Trophoblast cell (in vitro differentiated cells and primary cell): Measurements from ENCODE around the gene SKI.

Experiments
- DNase-seq, 2 donors: peaks; one replicate each; pipeline ENCODE4 v3.0.0-alpha.2; 2016
- H2AFZ ChIP-seq: 2 replicates; pipeline ENCODE4 v1.6.1; 2013; ENCODE audit warnings: low read length, moderate library complexity, mild to moderate bottlenecking; ENCODE audit not compliant: insufficient read depth, poor library complexity
- H2AK5ac ChIP-seq: 2 replicates; pipeline ENCODE4 v1.6.1; 2013; ENCODE audit warnings: mild to moderate bottlenecking, low read length
- H2BK120ac ChIP-seq: 2 replicates; pipeline ENCODE4 v1.6.1; 2013; ENCODE audit warnings: low read length, mild to moderate bottlenecking, moderate library complexity; ENCODE audit not compliant: insufficient read depth, poor library complexity
- H2BK12ac ChIP-seq: 2 replicates; pipeline ENCODE4 v1.6.1; 2013; ENCODE audit warnings: mild to moderate bottlenecking, low read length, moderate library complexity
- H2BK5ac ChIP-seq: 2 replicates; pipeline ENCODE4 v1.6.1; 2013; ENCODE audit warnings: low read length, low read depth, moderate library complexity, mild to moderate bottlenecking; ENCODE audit not compliant: poor library complexity
- H3K14ac ChIP-seq: 2 replicates; pipeline ENCODE4 v1.6.1; 2013; ENCODE audit warnings: mild to moderate bottlenecking, low read length
- H3K18ac ChIP-seq: 2 replicates; pipeline ENCODE4 v1.6.1; 2013; ENCODE audit warnings: mild to moderate bottlenecking, low read length
- H3K23ac ChIP-seq: 2 replicates; pipeline ENCODE4 v1.6.1; 2013; ENCODE audit warnings: low read length
- H3K27ac ChIP-seq: 2 replicates; pipeline ENCODE4 v1.5.1; 2013; ENCODE audit warnings: low read depth, mild to moderate bottlenecking, inconsistent platforms, low read length, moderate library complexity
- H3K27me3 ChIP-seq: 2 replicates; pipeline ENCODE4 v1.6.1; 2013; ENCODE audit warnings: inconsistent platforms, mild to moderate bottlenecking, low read length, moderate library complexity; ENCODE audit not compliant: insufficient read depth
- H3K36me3 ChIP-seq, 2 experiments: 1 replicate in 1 of 2; 2 replicates in 1 of 2; pipeline ENCODE4 v1.6.1; 2013; ENCODE audit warnings: low read length in 2 of 2, mild to moderate bottlenecking in 2 of 2, moderate library complexity in 1 of 2; ENCODE audit not compliant: insufficient read depth in 2 of 2, control insufficient read depth in 1 of 2
- H3K4ac ChIP-seq: 2 replicates; pipeline ENCODE4 v1.6.1; 2013; ENCODE audit warnings: low read depth, mild to moderate bottlenecking, low read length, moderate library complexity
- H3K4me1 ChIP-seq, 2 experiments: 1 replicate in 1 of 2; 2 replicates in 1 of 2; pipeline ENCODE4 v1.6.1; 2013; ENCODE audit warnings: low read length in 2 of 2, mild to moderate bottlenecking in 2 of 2, moderate library complexity in 1 of 2; ENCODE audit not compliant: insufficient read depth in 2 of 2, control insufficient read depth in 1 of 2
- H3K4me2 ChIP-seq: 2 replicates; pipeline ENCODE4 v1.6.1; 2013; ENCODE audit warnings: inconsistent platforms, mild to moderate bottlenecking, low read length, moderate library complexity
- H3K4me3 ChIP-seq: 2 replicates; pipeline ENCODE4 v1.5.1; 2013; ENCODE audit warnings: mild to moderate bottlenecking, low read depth, low read length, inconsistent platforms
- H3K79me1 ChIP-seq: one replicate; pipeline ENCODE4 v1.6.1; 2013; ENCODE audit warnings: low read length
- H3K79me2 ChIP-seq: 2 replicates; pipeline ENCODE4 v1.6.1; 2013; ENCODE audit warnings: low read length, mild to moderate bottlenecking; ENCODE audit not compliant: control insufficient read depth, insufficient read depth, poor library complexity
- H3K9ac ChIP-seq: 2 replicates; pipeline ENCODE4 v1.6.1; 2013; ENCODE audit warnings: mild to moderate bottlenecking, low read length
- H3K9me3 ChIP-seq: 2 replicates; pipeline ENCODE4 v1.6.1; 2013; ENCODE audit warnings: low read depth, mild to moderate bottlenecking, control low read depth, inconsistent platforms, low read length; ENCODE audit not compliant: insufficient read depth
- H4K12ac ChIP-seq: 2 replicates; pipeline ENCODE4 v1.6.1; 2013; ENCODE audit warnings: low read depth, mild to moderate bottlenecking, low read length, moderate library complexity
- H4K8ac ChIP-seq: 2 replicates; pipeline ENCODE4 v1.6.1; 2013; ENCODE audit warnings: low read depth, mild to moderate bottlenecking, low read length, moderate library complexity
- H4K91ac ChIP-seq: one replicate; pipeline ENCODE4 v1.6.1; 2013; ENCODE audit warnings: low read depth, mild to moderate bottlenecking, low read length, moderate library complexity
- WGBS: extraction: QIAGEN DNeasy Blood & Tissue Kit; methylation state at CpG from one replicate; pipeline ENCODE4 v1.1.7; 2013; ENCODE audit warnings: missing lambda C conversion rate; ENCODE audit not compliant: insufficient read length, insufficient coverage; ENCODE audit errors: extremely low coverage; 5-methylcytosine and 5-hydroxymethylcytosine counted together

SKI gene

GRCh38 chr1:2216767-2217058 is 11.4 kb upstream of the SKI start:
- WGBS, result no CpG with 5 or more reads among the region's 7 CpGs
- H4K12ac ChIP-seq, result no peak overlapping the region
- H3K9me3 ChIP-seq, result peaks cover 2% of the 10 kb centered on the region
- no peak overlapping the region for H2AK5ac ChIP-seq
- peaks cover 23 to 24% of the 10 kb centered on the region in 2 experiments for H3K4me1 ChIP-seq
- H3K4me2 ChIP-seq, result no peak overlapping the region
- H3K79me2 ChIP-seq, result peaks cover 12% of the 10 kb centered on the region
- no peak overlapping the region for H3K23ac ChIP-seq
- no peak overlapping the region for H3K27ac ChIP-seq
- H3K9ac ChIP-seq, result no peak overlapping the region
- no peaks in the 10 kb centered on the region for H3K36me3 ChIP-seq
- H3K4ac ChIP-seq, result no peak overlapping the region
- H2BK5ac ChIP-seq, result no peak overlapping the region
- H2BK120ac ChIP-seq, result no peak overlapping the region
- H3K79me1 ChIP-seq, result peaks cover 16% of the 10 kb centered on the region
- H3K18ac ChIP-seq, result no peak overlapping the region
- H4K91ac ChIP-seq, result no peak overlapping the region
- DNase-seq, result no peak
- no peak overlapping the region for H2AFZ ChIP-seq
- H4K8ac ChIP-seq, result no peak overlapping the region
- H3K14ac ChIP-seq, result no peak overlapping the region
- no peaks in the 10 kb centered on the region for H3K27me3 ChIP-seq
- no peak overlapping the region for H3K4me3 ChIP-seq
- no peak overlapping the region for H2BK12ac ChIP-seq

- Histone ChIP-seq H3K4me3 (no peak overlapping the region), H3K18ac (no peak overlapping the region), H3K79me1 (no peaks in the 10 kb centered on the region), H3K9me3 (peaks cover 3% of the 10 kb centered on the region), H3K4me2 (no peak overlapping the region), H3K9ac (no peak overlapping the region), H3K79me2 (no peaks in the 10 kb centered on the region), H2BK120ac (no peak overlapping the region), H2BK12ac (no peak overlapping the region), H3K4me1 (peaks cover under 1% of the 10 kb centered on the region in 2 experiments), H3K4ac (no peak overlapping the region), H2BK5ac (no peak overlapping the region), H3K27ac (no peak overlapping the region), H2AK5ac (no peak overlapping the region), H3K23ac (no peak overlapping the region), H4K91ac (no peak overlapping the region), H3K36me3 (no peaks in the 10 kb centered on the region), H4K8ac (no peak overlapping the region), H2AFZ (no peak overlapping the region), H3K14ac (no peak overlapping the region), H3K27me3 (no peaks in the 10 kb centered on the region), H4K12ac (no peak overlapping the region)
- no peak for DNase-seq
- WGBS, result no CpG with 5 or more reads among the region's 3 CpGs
These were observed 6.8 kb upstream of the SKI start for GRCh38 chr1:2221271-2221670.

DNA sequence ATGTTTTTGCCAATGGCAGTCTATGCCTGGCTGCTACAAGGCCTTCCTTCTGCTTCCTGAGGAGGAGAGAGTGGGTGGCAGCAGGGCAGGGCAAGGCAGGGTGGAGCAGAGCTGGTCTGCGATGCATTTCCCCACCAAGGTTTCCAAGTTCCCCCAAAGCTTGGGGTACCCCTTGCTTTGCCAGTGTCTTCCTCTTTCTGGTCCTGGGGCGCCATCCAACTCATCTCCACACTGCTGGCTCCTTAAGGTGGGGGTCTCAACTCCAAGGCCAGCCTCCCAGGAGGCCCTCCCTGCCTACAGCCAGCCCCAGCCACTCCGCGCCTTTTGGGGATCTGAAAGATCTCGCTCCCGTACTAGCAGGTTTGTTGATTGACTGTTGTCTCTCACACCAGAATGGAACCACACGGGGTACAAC is 3.9 kb upstream of the SKI start:
- H3K79me1 ChIP-seq, result peaks cover 9% of the 10 kb centered on the region
- H4K12ac ChIP-seq, result no peak overlapping the region
- H3K9me3 ChIP-seq, result peaks cover 3% of the 10 kb centered on the region
- WGBS, result no CpG with 5 or more reads among the region's 7 CpGs
- no peak overlapping the region for H2AFZ ChIP-seq
- peaks cover 7% of the 10 kb centered on the region in 2 experiments for H3K4me1 ChIP-seq
- no peak overlapping the region for H2AK5ac ChIP-seq
- no peaks in the 10 kb centered on the region for H3K27me3 ChIP-seq
- no peak overlapping the region for H4K91ac ChIP-seq
- no peak overlapping the region for H3K14ac ChIP-seq
- H3K36me3 ChIP-seq, result no peaks in the 10 kb centered on the region
- no peak overlapping the region for H2BK12ac ChIP-seq
- H3K4me3 ChIP-seq, result no peak overlapping the region
- no peak overlapping the region for H3K23ac ChIP-seq
- no peak overlapping the region for H4K8ac ChIP-seq
- no peak overlapping the region for H2BK120ac ChIP-seq
- no peak for DNase-seq
- H3K79me2 ChIP-seq, result peaks cover 15% of the 10 kb centered on the region
- no peak overlapping the region for H2BK5ac ChIP-seq
- H3K27ac ChIP-seq, result no peak overlapping the region
- H3K4me2 ChIP-seq, result no peak overlapping the region
- no peak overlapping the region for H3K9ac ChIP-seq
- no peak overlapping the region for H3K4ac ChIP-seq
- H3K18ac ChIP-seq, result no peak overlapping the region

GRCh38 chr1:2224631-2225428 is 3.3 kb upstream of the SKI start:
- no peaks in the 10 kb centered on the region for H3K27me3 ChIP-seq
- no peak overlapping the region for H3K4me3 ChIP-seq
- no peak overlapping the region for H2BK12ac ChIP-seq
- no peak overlapping the region for H3K9ac ChIP-seq
- no peak overlapping the region for H2AK5ac ChIP-seq
- H3K4me2 ChIP-seq, result no peak overlapping the region
- peaks cover 3% of the 10 kb centered on the region for H3K9me3 ChIP-seq
- no CpG with 5 or more reads among the region's 18 CpGs for whole genome bisulfite sequencing
- DNase-seq, result no peak
- no peak overlapping the region for H4K91ac ChIP-seq
- no peak overlapping the region for H4K12ac ChIP-seq
- peaks cover 14% of the 10 kb centered on the region for H3K79me1 ChIP-seq
- no peak overlapping the region for H3K18ac ChIP-seq
- H2BK120ac ChIP-seq, result no peak overlapping the region
- no peak overlapping the region for H2BK5ac ChIP-seq
- no peak overlapping the region for H3K4ac ChIP-seq
- H3K36me3 ChIP-seq, result no peaks in the 10 kb centered on the region
- peaks cover 22% of the 10 kb centered on the region for H3K79me2 ChIP-seq
- H2AFZ ChIP-seq, result no peak overlapping the region
- H3K14ac ChIP-seq, result no peak overlapping the region
- no peak overlapping the region for H4K8ac ChIP-seq
- no peak overlapping the region for H3K23ac ChIP-seq
- no peak overlapping the region for H3K27ac ChIP-seq
- H3K4me1 ChIP-seq, result peaks cover 7 to 9% of the 10 kb centered on the region in 2 experiments
